Upper lobe of right lung (tissue), 1 donor: ENCODE results near the gene RPTOR. TPM values are rescaled to one million over a fixed set of nuclear protein-coding genes. Genes with fewer than 3 reads are reported as not detected.
A peak's percentile ranks its signal among the peaks of the same experiment; 100 is the strongest.

ENCODE experiments used
- ATAC-seq: fragments of 200-7000 bp; cut with Tn5 transposase; one replicate; pipeline ENCODE4 v1.9.1; 2020; ENCODE audit warnings: mild to moderate bottlenecking, moderate library complexity
- DNase-seq: peaks from one replicate; pipeline ENCODE4 v3.0.0-alpha.2; 2020
- H3K27ac ChIP-seq: fragments of 200-600 bp; one replicate; pipeline ENCODE4 v1.8.0; 2022
- H3K27me3 ChIP-seq: fragments of 200-600 bp; one replicate; pipeline ENCODE4 v1.8.0; 2022; ENCODE audit warnings: mild to moderate bottlenecking
- H3K36me3 ChIP-seq: fragments of 200-600 bp; one replicate; pipeline ENCODE4 v1.8.0; 2022
- H3K4me1 ChIP-seq: fragments of 200-600 bp; one replicate; pipeline ENCODE4 v1.8.0; 2022
- H3K4me3 ChIP-seq: fragments of 200-600 bp; one replicate; pipeline ENCODE4 v1.8.0; 2022; ENCODE audit warnings: mild to moderate bottlenecking
- H3K9me3 ChIP-seq: fragments of 200-600 bp; one replicate; pipeline ENCODE4 v1.8.0; 2022
- CTCF ChIP-seq: fragments of 200-600 bp; IDR thresholded peaks from one replicate; pipeline ENCODE4 v1.8.0; 2022; ENCODE audit warnings: antibody characterized with exemption
- intact Hi-C: fragments of 100-400 bp; cut with DNase I; formaldehyde crosslinking; loops from one replicate; pipeline ENCODE4 v1.11.0; 2022
- total RNA-seq: library from RNA; stranded (reverse); fragmentation: NEBNext Ultra II Directional; extraction: Animal tissue kit (Norgen Biotek cat#: 25700); gene quantifications from one replicate; pipeline ENCODE4 v1.2.1, GENCODE V29; 2021
- donor health status: DM: no; HTN: yes; CAD: no; lungs with severe emphysema.

Gene RPTOR
- total RNA-seq, 1 donor from 2014 or later: 35.4 TPM

DNA sequence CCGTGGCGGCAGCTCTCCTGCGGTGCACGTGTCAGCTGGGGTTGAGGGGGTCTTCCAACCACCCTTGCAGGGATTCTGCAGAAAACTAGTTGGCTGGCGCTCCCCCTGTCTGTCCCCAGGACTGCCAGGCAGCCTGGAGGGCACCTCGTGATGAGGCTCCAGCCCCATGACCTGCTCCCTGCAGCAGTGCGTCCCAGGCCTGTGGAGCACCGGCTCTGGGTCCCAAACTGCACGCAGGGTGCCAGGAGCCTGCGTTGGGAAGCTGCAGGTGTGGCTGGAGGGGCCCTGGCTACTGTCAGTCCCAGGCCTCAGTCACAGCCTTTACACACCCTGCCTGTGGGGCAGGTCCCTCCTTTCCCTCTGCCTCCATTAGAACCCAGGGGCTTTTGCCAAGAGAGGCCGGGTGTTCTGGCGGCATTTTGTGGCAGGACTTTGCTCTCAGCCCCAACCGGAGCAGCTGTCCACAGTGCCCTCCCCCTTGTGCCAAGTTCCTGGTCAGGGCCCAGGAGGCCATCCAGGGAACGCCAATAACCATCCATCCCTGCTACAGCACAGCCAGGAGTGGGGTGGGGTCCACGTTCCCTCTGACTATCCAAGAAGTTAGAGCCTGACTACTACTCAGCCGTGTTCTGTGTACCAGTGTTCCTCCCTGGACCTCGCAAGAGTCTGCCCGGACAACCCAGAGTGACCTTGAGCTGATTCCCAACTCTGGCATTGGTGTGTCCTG lies 456.2 kb downstream of the RPTOR start:
- peaks cover 42% of the 10 kb centered on the region for H3K36me3 ChIP-seq
- ATAC-seq: no peak

GRCh38 chr17:81002013-81002384 lies 457.4 kb downstream of the RPTOR start:
- Histone ChIP-seq H3K4me3 (no peak overlapping the region), H3K27me3 (peaks cover 28% of the 10 kb centered on the region), H3K4me1 (peaks cover 22% of the 10 kb centered on the region), H3K9me3 (no peaks in the 10 kb centered on the region), H3K36me3 (peaks cover 30% of the 10 kb centered on the region), H3K27ac (no peak overlapping the region)
- no peak for DNase-seq
- ATAC-seq: no peak
- TF ChIP-seq CTCF: no peak
- intact Hi-C loops: no loop called here

More for the DNA sequence above, 456.2 kb downstream of the RPTOR start:
- H3K9me3 ChIP-seq: no peaks in the 10 kb centered on the region
- no peak for TF ChIP-seq CTCF
- intact Hi-C loops: no loop called here
- peaks cover 28% of the 10 kb centered on the region for H3K27me3 ChIP-seq
- H3K27ac ChIP-seq: no peak overlapping the region
- H3K4me3 ChIP-seq: no peak overlapping the region
- DNase-seq: peak; percentile 58
- peaks cover 22% of the 10 kb centered on the region for H3K4me1 ChIP-seq

GRCh38 chr17:81002409-81003361 lies 458.0 kb downstream of the RPTOR start:
- Histone ChIP-seq H3K27ac (no peak overlapping the region), H3K9me3 (no peaks in the 10 kb centered on the region), H3K4me3 (no peak overlapping the region), H3K36me3 (peaks cover 23% of the 10 kb centered on the region), H3K27me3 (peaks cover 28% of the 10 kb centered on the region), H3K4me1 (peaks cover 22% of the 10 kb centered on the region)
- no peak for ATAC-seq
- TF ChIP-seq CTCF: no peak
- intact Hi-C loops: no loop called here
- peak; percentile 72 for DNase-seq

GRCh38 chr17:81003711-81004475 lies 459.3 kb downstream of the RPTOR start:
- peak; percentile 56 for DNase-seq

More at GRCh38 chr17:81003711-81004475, 459.3 kb downstream of the RPTOR start:
- Histone ChIP-seq H3K9me3 (no peaks in the 10 kb centered on the region), H3K27me3 (peaks cover 28% of the 10 kb centered on the region), H3K36me3 (peaks cover 11% of the 10 kb centered on the region), H3K4me3 (peak overlapping the region; percentile 8), H3K27ac (no peak overlapping the region), H3K4me1 (peaks cover 22% of the 10 kb centered on the region)
- intact Hi-C loops: no loop called here
- TF ChIP-seq CTCF: no peak
- ATAC-seq: peak; percentile 19
